A549 (cell line): Measurements from ENCODE around the gene LSM4. TPM values are rescaled to one million over a fixed set of nuclear protein-coding genes. Genes with fewer than 3 reads are reported as not detected.

Source experiments
- ATAC-seq, 2 experiments: fragments of 200-7000 bp in 1 of 2; fragments of >200 bp in 1 of 2; cut with Nextera tagmentation in 1 of 2; cut with Tn5 transposase in 1 of 2; 3 replicates each; pipeline versions ENCODE4 v1.8.0 to v1.9.1; 2018 to 2020; ENCODE audit warnings: mild to moderate bottlenecking in 1 of 2, moderate library complexity in 1 of 2
- CTCF ChIA-PET: fragments of 300-600 bp; sonication (Branson Sonifier 250); formaldehyde crosslinking; extraction: SDS; loops from one replicate; lab custom pipeline; 2021; ENCODE audit warnings: antibody characterized with exemption, inconsistent platforms; lab: Yijun Ruan, JAX
- POLR2A ChIA-PET: fragments of 350-600 bp; formaldehyde crosslinking; extraction: SDS; loops from one replicate; lab custom pipeline; 2021; ENCODE audit warnings: antibody characterized with exemption, inconsistent platforms; lab: Yijun Ruan, JAX
- DNase-seq, 2 experiments: peaks; one replicate each; pipeline versions ENCODE4 v3.0.0 to v3.0.0-alpha.2; 2011 to 2016; ENCODE audit warnings: low read depth in 1 of 2, low spot score in 1 of 2
- FAIRE-seq: peaks from 2 replicates; lab custom pipeline; 2011; peaks lifted over from hg19 to GRCh38; lab: Jason Lieb, UNC
- H3K27ac ChIP-seq, 2 experiments: fragments of >200 bp; sonication (Bioruptor Twin); formaldehyde crosslinking; 3 replicates each; pipeline ENCODE4 v1.5.1; 2016 to 2017
- H3K4me1 ChIP-seq: fragments of >200 bp; sonication (Bioruptor Twin); formaldehyde crosslinking; 3 replicates; pipeline ENCODE4 v1.6.1; 2016
- H3K4me2 ChIP-seq: fragments of >200 bp; sonication (Bioruptor Twin); formaldehyde crosslinking; 3 replicates; pipeline ENCODE4 v1.6.1; 2016
- H3K4me3 ChIP-seq: fragments of >200 bp; sonication (Bioruptor Twin); formaldehyde crosslinking; 3 replicates; pipeline ENCODE4 v1.5.1; 2016
- H3K9me3 ChIP-seq: fragments of >200 bp; sonication (Bioruptor Twin); formaldehyde crosslinking; 3 replicates; pipeline ENCODE4 v1.6.1; 2016
- ATOH8 ChIP-seq: fragments of 250-450 bp; sonication (Bioruptor Pico); IDR thresholded peaks from 2 replicates; pipeline ENCODE4 v1.5.0; 2020; ENCODE audit warnings: low read depth, mild to moderate bottlenecking, moderate library complexity
- BCL3 ChIP-seq: fragments of >200 bp; sonication (Bioruptor Twin); formaldehyde crosslinking; IDR thresholded peaks from 3 replicates; pipeline ENCODE4 v1.6.1; 2016
- CBX8 ChIP-seq: fragments of 200-600 bp; sonication (generic); IDR thresholded peaks from 2 replicates; pipeline ENCODE4 v1.6.1; 2016
- CEBPB ChIP-seq, 2 experiments: fragments of >200 bp in 1 of 2; sonication (Bioruptor Twin) in 1 of 2; formaldehyde crosslinking in 1 of 2; IDR thresholded peaks; 2 replicates each; pipeline ENCODE4 v1.6.1; 2012 to 2016
- CHD2 ChIP-seq: fragments of 150-350 bp; IDR thresholded peaks from 2 replicates; pipeline ENCODE4 v1.6.1; 2014; ENCODE audit warnings: low read length; ENCODE audit not compliant: partially characterized antibody
- CHD4 ChIP-seq: fragments of 200-600 bp; sonication (generic); IDR thresholded peaks from 2 replicates; pipeline ENCODE4 v1.6.1; 2016; ENCODE audit warnings: antibody characterized with exemption, mild to moderate bottlenecking, borderline replicate concordance
- CTCF ChIP-seq: fragments of >200 bp; sonication (Bioruptor Twin); formaldehyde crosslinking; IDR thresholded peaks from 3 replicates; pipeline ENCODE4 v1.5.1; 2016
- E2F6 ChIP-seq: IDR thresholded peaks from 2 replicates; pipeline ENCODE4 v1.6.1; 2012; ENCODE audit warnings: low read depth, borderline replicate concordance
- EHF ChIP-seq: fragments of 250-450 bp; sonication (Bioruptor Pico); IDR thresholded peaks from 2 replicates; pipeline ENCODE4 v1.5.0; 2020; ENCODE audit warnings: mild to moderate bottlenecking
- EHMT2 ChIP-seq: fragments of 200-600 bp; sonication (generic); IDR thresholded peaks from 2 replicates; pipeline ENCODE4 v1.6.1; 2016; ENCODE audit warnings: antibody characterized with exemption, low read depth, mild to moderate bottlenecking, moderate library complexity
- EP300 ChIP-seq, 2 experiments: fragments of >200 bp; sonication (Bioruptor Twin); formaldehyde crosslinking; IDR thresholded peaks; 2 replicates in 1 of 2; 3 replicates in 1 of 2; pipeline ENCODE4 v1.6.1; 2016 to 2017
- ESRRA ChIP-seq: fragments of 150-350 bp; IDR thresholded peaks from 2 replicates; pipeline ENCODE4 v1.6.1; 2014; ENCODE audit warnings: mild to moderate bottlenecking, low read length, borderline replicate concordance
- HDAC2 ChIP-seq: fragments of 200-600 bp; sonication (generic); IDR thresholded peaks from 2 replicates; pipeline ENCODE4 v1.6.1; 2016
- HEYL ChIP-seq: fragments of 250-450 bp; sonication (Bioruptor Pico); IDR thresholded peaks from 2 replicates; pipeline ENCODE4 v1.8.0; 2021; ENCODE audit warnings: mild to moderate bottlenecking, moderate library complexity
- JUN ChIP-seq, 2 experiments: fragments of >200 bp; sonication (Bioruptor Twin); formaldehyde crosslinking; IDR thresholded peaks; 2 replicates in 1 of 2; 3 replicates in 1 of 2; pipeline ENCODE4 v1.6.1; 2016 to 2017
- JUNB ChIP-seq: fragments of >200 bp; sonication (Bioruptor Twin); formaldehyde crosslinking; IDR thresholded peaks from 2 replicates; pipeline ENCODE4 v1.6.1; 2016
- KDM1A ChIP-seq: fragments of 200-600 bp; sonication (generic); IDR thresholded peaks from 2 replicates; pipeline ENCODE4 v1.6.1; 2016; ENCODE audit warnings: low read depth, mild to moderate bottlenecking
- MAFK ChIP-seq: fragments of 450-650 bp; IDR thresholded peaks from 2 replicates; pipeline ENCODE4 v1.6.1; 2014; ENCODE audit not compliant: partially characterized antibody
- MAZ ChIP-seq: fragments of 150-350 bp; IDR thresholded peaks from 2 replicates; pipeline ENCODE4 v1.6.1; 2014; ENCODE audit warnings: antibody characterized with exemption, low read depth, low read length, borderline replicate concordance
- PBX3 ChIP-seq: IDR thresholded peaks from 2 replicates; pipeline ENCODE4 v1.6.1; 2012
- PHF8 ChIP-seq: fragments of 200-600 bp; sonication (generic); IDR thresholded peaks from 2 replicates; pipeline ENCODE4 v1.6.1; 2016; ENCODE audit warnings: low read depth, mild to moderate bottlenecking, antibody characterized with exemption, moderate library complexity, borderline replicate concordance
- RCOR1 ChIP-seq: fragments of 150-350 bp; IDR thresholded peaks from 2 replicates; pipeline ENCODE4 v1.6.1; 2014; ENCODE audit warnings: antibody characterized with exemption, low read length, low read depth
- REST ChIP-seq: fragments of 200-600 bp; sonication (generic); IDR thresholded peaks from 2 replicates; pipeline ENCODE4 v1.6.1; 2016; ENCODE audit warnings: antibody characterized with exemption, mild to moderate bottlenecking, moderate library complexity
- SMC3 ChIP-seq: fragments of >200 bp; sonication (Bioruptor Twin); formaldehyde crosslinking; IDR thresholded peaks from 3 replicates; pipeline ENCODE4 v1.6.1; 2018; ENCODE audit warnings: inconsistent platforms
- SREBF2 ChIP-seq: fragments of 450-650 bp; IDR thresholded peaks from 2 replicates; pipeline ENCODE4 v1.6.1; 2014; ENCODE audit warnings: mild to moderate bottlenecking, moderate library complexity
- TFCP2L1 ChIP-seq: fragments of 250-450 bp; sonication (Bioruptor Pico); IDR thresholded peaks from 2 replicates; pipeline ENCODE4 v1.5.0; 2021; ENCODE audit warnings: mild to moderate bottlenecking
- ZFP36 ChIP-seq: fragments of 450-650 bp; IDR thresholded peaks from 2 replicates; pipeline ENCODE4 v1.6.1; 2014; ENCODE audit warnings: borderline replicate concordance; ENCODE audit not compliant: partially characterized antibody
- ZNF302 ChIP-seq: fragments of 250-450 bp; sonication (Bioruptor Pico); IDR thresholded peaks from 2 replicates; pipeline ENCODE4 v1.9.0; 2021; ENCODE audit warnings: inconsistent platforms, mild to moderate bottlenecking, moderate library complexity
- WGBS: methylation state at CpG from one replicate; pipeline ENCODE4 v1.1.6; 2017; ENCODE audit errors: missing lambda C conversion rate; 5-methylcytosine and 5-hydroxymethylcytosine counted together
- polyA plus RNA-seq, 4 experiments: library from polyadenylated mRNA; depleted of rRNA in 3 of 4; stranded (reverse); fragments of >200 nt; fragmentation: RNase III in 1 of 4; extraction: RNeasy Plus Mini Kit Qiagen cat#74134 plus additional on column Dnase treatment in 1 of 4; gene quantifications; 2 replicates in 3 of 4; 3 replicates in 1 of 4; pipeline ENCODE4 v1.2.3, GENCODE V29; 2011 to 2017

Gene LSM4
- polyA plus RNA-seq, 2 of the 4 experiments (the other 2 are of a cell fraction), result 154 to 169 TPM

GRCh38 chr19:18348171-18348570 lies 25.3 kb upstream of the LSM4 start:
- H3K4me3 ChIP-seq, result no peak overlapping the region
- H3K27ac ChIP-seq, result peak overlapping the region in 1 of 2 experiments; percentile 77; a peak in 3 of 6 replicates
- WGBS, result 88% methylated on average over 15 of the region's 17 CpGs
- H3K9me3 ChIP-seq, result no peaks in the 10 kb centered on the region
- no peak overlapping the region for H3K4me2 ChIP-seq
- no peak for DNase-seq
- ChIA-PET POLR2A (interaction anchor here (1.2 kb wide), 1 partner anchor 42 kb away, joined by 3 read pairs; no protein-coding TSS in a partner anchor), CTCF (interaction anchor here (0.6 to 4.4 kb wide), 11 partner anchors 10 to 172 kb away, joined by 3 to 109 read pairs (median 11); partner anchors contain the start of gene SSBP4)
- no peak for FAIRE-seq
- TF ChIP-seq HDAC2 (no peak), JUN (IDR thresholded peaks at IDR 0.05) (no peak), ATOH8 (CRISPR knock-in tag) (no peak), ZFP36 (no peak), CEBPB (IDR thresholded peaks at IDR 0.05) (no peak), SREBF2 (no peak), ZNF302 (CRISPR knock-in tag) (no peak), HEYL (CRISPR knock-in tag) (no peak), EP300 (IDR thresholded peaks at IDR 0.05) (no peak), MAFK (no peak), CTCF (no peak), CHD4 (no peak), KDM1A (no peak), E2F6 (no peak), SMC3 (no peak), REST (no peak), JUNB (no peak)
- H3K4me1 ChIP-seq, result peaks cover 7% of the 10 kb centered on the region; the same call in 1 of the 3 replicates
- no peak for ATAC-seq

GRCh38 chr19:18346091-18346490 lies 23.2 kb upstream of the LSM4 start:
- DNase-seq, result peak in 1 of 2 experiments; percentile 40
- ChIA-PET CTCF (interaction anchor here (0.5 to 2.2 kb wide), 8 partner anchors 13 to 525 kb away, joined by 3 to 12 read pairs (median 5); partner anchors contain the start of gene SSBP4), POLR2A (interaction anchor here (1.2 kb wide), 1 partner anchor 65 kb away, joined by 3 read pairs; the partner anchor contains the start of gene JUND)
- Histone ChIP-seq H3K9me3 (no peaks in the 10 kb centered on the region), H3K4me2 (no peak overlapping the region), H3K27ac (no peak overlapping the region), H3K4me3 (no peak overlapping the region), H3K4me1 (peaks cover 12% of the 10 kb centered on the region; the same call in 1 of the 3 replicates)
- peak; percentile 47 to 48; a peak in 2 of 6 replicates for ATAC-seq
- no peak for FAIRE-seq
- 79% methylated on average over 8 of the region's 8 CpGs for WGBS
- TF ChIP-seq MAZ, result no peak
- TF ChIP-seq RCOR1, result no peak
- TF ChIP-seq EHMT2, result no peak
- TF ChIP-seq PHF8, result no peak
- TF ChIP-seq ESRRA, result no peak
- no peak for TF ChIP-seq CBX8
- no peak for TF ChIP-seq PBX3
- TF ChIP-seq CHD2, result no peak
- TF ChIP-seq BCL3, result no peak
- no peak for TF ChIP-seq TFCP2L1 (CRISPR knock-in tag)
- TF ChIP-seq EHF, result no peak
